ENCODE measurements around the gene TIMM10B. TPM values are rescaled to one million over a fixed set of nuclear protein-coding genes. Genes with fewer than 3 reads are reported as not detected.

The TIMM10B gene
- total RNA-seq, 6 donors from 2014 or later, result 21.0 to 53.0 (median 42.6) TPM

- DNase-seq, result no peak
- no peak for TF ChIP-seq CTCF (IDR thresholded peaks at IDR 0.05)
- no peak for TF ChIP-seq POLR2A (IDR thresholded peaks at IDR 0.05)
- no peak for TF ChIP-seq EP300 (IDR thresholded peaks at IDR 0.05)
- no peak for TF ChIP-seq POLR2AphosphoS5 (IDR thresholded peaks at IDR 0.05)
- Histone ChIP-seq H3K36me3 (peaks cover 5 to 76% (median 20%) of the 10 kb centered on the region in 4 donors), H3K4me3 (no peak overlapping the region), H3K4me1 (peaks cover 10 to 20% (median 12%) of the 10 kb centered on the region in 4 donors), H3K9me3 (no peaks in the 10 kb centered on the region), H3K27me3 (no peaks in the 10 kb centered on the region), H3K27ac (no peak overlapping the region)
- ATAC-seq (ENCODE audit: low FRiP score in 2 of 2), result no peak
- 75 to 91% methylated on average over 1 of the region's 1 CpG for WGBS, 2 donors
Measured at GRCh38 chr11:6486938-6487337, 5.6 kb downstream of the TIMM10B start.

GRCh38 chr11:6488342-6488741, 7.0 kb downstream of the TIMM10B start:
- 82 to 94% methylated on average over 6 of the region's 6 CpGs for WGBS, 2 donors
- TF ChIP-seq POLR2A (IDR thresholded peaks at IDR 0.05) (no peak), POLR2AphosphoS5 (IDR thresholded peaks at IDR 0.05) (no peak), EP300 (IDR thresholded peaks at IDR 0.05) (no peak), CTCF (IDR thresholded peaks at IDR 0.05) (no peak)
- Histone ChIP-seq H3K4me3 (no peak overlapping the region), H3K27me3 (no peaks in the 10 kb centered on the region), H3K36me3 (peaks cover 4 to 73% (median 25%) of the 10 kb centered on the region in 4 donors), H3K27ac (no peak overlapping the region), H3K9me3 (no peaks in the 10 kb centered on the region), H3K4me1 (peaks cover 0 to 6% (median 0%) of the 10 kb centered on the region in 4 donors)
- ATAC-seq (ENCODE audit: low FRiP score in 2 of 2) (no peak), DNase-seq (no peak)

- Histone ChIP-seq H3K4me3 (no peak overlapping the region), H3K27ac (no peak overlapping the region), H3K36me3 (peaks cover 0 to 68% (median 24%) of the 10 kb centered on the region in 4 donors), H3K27me3 (no peaks in the 10 kb centered on the region), H3K9me3 (no peaks in the 10 kb centered on the region), H3K4me1 (peaks cover 0 to 5% (median 0%) of the 10 kb centered on the region in 4 donors)
- 93 to 94% methylated on average over 3 of the region's 3 CpGs for WGBS, 2 donors
- no peak for ATAC-seq (ENCODE audit: low FRiP score in 2 of 2)
- no peak for DNase-seq
- TF ChIP-seq POLR2A (IDR thresholded peaks at IDR 0.05), result no peak
- TF ChIP-seq EP300 (IDR thresholded peaks at IDR 0.05), result no peak
- no peak for TF ChIP-seq POLR2AphosphoS5 (IDR thresholded peaks at IDR 0.05)
- no peak for TF ChIP-seq CTCF (IDR thresholded peaks at IDR 0.05)
Measured at GRCh38 chr11:6488821-6489220, 7.5 kb downstream of the TIMM10B start.

- peaks cover 0 to 66% (median 22%) of the 10 kb centered on the region in 4 donors for H3K36me3 ChIP-seq
- H3K9me3 ChIP-seq, result no peaks in the 10 kb centered on the region
- no peak overlapping the region for H3K4me3 ChIP-seq
- TF ChIP-seq POLR2AphosphoS5 (IDR thresholded peaks at IDR 0.05) (no peak), POLR2A (IDR thresholded peaks at IDR 0.05) (no peak), EP300 (IDR thresholded peaks at IDR 0.05) (no peak)
- H3K27ac ChIP-seq, result no peak overlapping the region
- DNase-seq, result no peak
- peaks cover 0 to 4% (median 0%) of the 10 kb centered on the region in 4 donors for H3K4me1 ChIP-seq
- no peak for ATAC-seq (ENCODE audit: low FRiP score in 2 of 2)
- 84 to 85% methylated on average over 4 of the region's 4 CpGs for WGBS, 2 donors
- H3K27me3 ChIP-seq, result no peaks in the 10 kb centered on the region
Measured at GRCh38 chr11:6489306-6489705, 8.0 kb downstream of the TIMM10B start.

GRCh38 chr11:6497069-6497839, 16.0 kb downstream of the TIMM10B start, which contains the start of gene DNHD1:
DNHD1 (plus strand) TSS chr11:6497280; CDS start chr11:6498216, 936 bp downstream.
- Histone ChIP-seq H3K36me3 (peaks cover 4 to 27% (median 8%) of the 10 kb centered on the region in 4 donors), H3K27me3 (no peaks in the 10 kb centered on the region), H3K4me3 (peak within 1 kb of the TSS in 1 of 4 donors; percentile 9), H3K4me1 (no peaks in the 10 kb centered on the region), H3K9me3 (no peaks in the 10 kb centered on the region), H3K27ac (no peak within 1 kb of the TSS)
- WGBS, 2 donors, result 61 to 77% methylated on average over 32 to 33 of the region's 33 CpGs
- TF ChIP-seq CTCF (IDR thresholded peaks at IDR 0.05) (no peak), POLR2AphosphoS5 (IDR thresholded peaks at IDR 0.05) (no peak), EP300 (IDR thresholded peaks at IDR 0.05) (no peak), POLR2A (IDR thresholded peaks at IDR 0.05) (no peak)
- peak; percentile 35 to 41 for ATAC-seq (ENCODE audit: low FRiP score in 2 of 2)
- peak in 1 of 2 donors; percentile 47 for DNase-seq
